Measurements from ENCODE around the gene HTR1B.

The HTR1B gene, protein sequence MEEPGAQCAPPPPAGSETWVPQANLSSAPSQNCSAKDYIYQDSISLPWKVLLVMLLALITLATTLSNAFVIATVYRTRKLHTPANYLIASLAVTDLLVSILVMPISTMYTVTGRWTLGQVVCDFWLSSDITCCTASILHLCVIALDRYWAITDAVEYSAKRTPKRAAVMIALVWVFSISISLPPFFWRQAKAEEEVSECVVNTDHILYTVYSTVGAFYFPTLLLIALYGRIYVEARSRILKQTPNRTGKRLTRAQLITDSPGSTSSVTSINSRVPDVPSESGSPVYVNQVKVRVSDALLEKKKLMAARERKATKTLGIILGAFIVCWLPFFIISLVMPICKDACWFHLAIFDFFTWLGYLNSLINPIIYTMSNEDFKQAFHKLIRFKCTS

DNA sequence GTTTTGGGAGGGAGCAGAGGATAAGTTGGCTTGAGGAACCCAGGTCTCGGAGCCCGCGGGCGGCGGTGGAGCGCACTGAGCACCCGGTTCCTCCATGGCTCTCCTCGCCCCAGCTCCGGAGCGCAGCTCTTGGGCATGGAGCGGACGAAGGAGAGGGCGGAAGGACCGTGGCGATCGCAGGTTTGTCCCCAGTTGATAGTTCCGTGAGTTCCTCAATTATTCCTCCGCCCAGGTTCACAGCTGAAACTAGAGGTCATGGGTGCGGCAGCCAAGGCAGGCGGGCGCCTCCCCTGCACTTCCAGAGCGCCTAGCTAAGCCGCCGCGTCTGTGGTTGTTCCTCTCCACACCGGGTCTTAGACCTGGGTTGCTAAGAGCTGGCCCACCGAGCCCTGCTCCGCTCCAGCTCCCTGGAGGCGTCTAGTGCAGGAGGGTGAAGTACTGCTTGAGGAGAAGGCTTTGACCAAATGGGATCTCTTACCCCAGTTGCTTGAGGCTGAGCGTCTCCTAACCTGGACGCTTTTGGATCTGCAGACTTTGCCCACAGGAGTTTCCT is at the start of gene HTR1B:
Gene HTR1B, minus strand, starts transcription at position 184 of the 553 bp plus-strand sequence. Its CDS starts 88 bp downstream, at position 96.
- no peak for DNase-seq (ENCODE audit: low spot score)

DNA sequence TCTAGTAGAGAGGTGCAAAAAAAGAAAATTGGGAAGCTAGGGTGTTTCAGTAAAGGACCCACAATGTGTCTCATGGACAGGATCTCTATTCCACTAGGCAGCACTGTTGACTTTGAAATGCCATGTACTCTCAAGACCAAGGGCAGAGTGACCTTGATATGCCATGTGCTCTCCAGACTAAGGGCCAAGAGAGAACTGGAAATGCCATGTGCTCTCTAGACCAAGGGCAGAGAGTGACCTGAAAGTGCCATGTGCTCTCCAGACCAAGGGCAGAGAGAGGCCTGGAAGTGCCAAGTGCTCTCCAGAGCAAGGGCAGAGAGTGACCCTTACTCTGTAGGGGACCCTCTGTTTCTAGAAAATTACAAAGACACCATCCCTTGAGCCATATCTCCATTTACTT is 49.3 kb upstream of the HTR1B start:
- no peak for DNase-seq (ENCODE audit: low spot score)

- no peak for DNase-seq (ENCODE audit: low spot score)
Measured at GRCh38 chr6:77511860-77512259, 48.6 kb upstream of the HTR1B start.

GRCh38 chr6:77502981-77503380 is 39.7 kb upstream of the HTR1B start:
- no peak for DNase-seq (ENCODE audit: low spot score)

DNA sequence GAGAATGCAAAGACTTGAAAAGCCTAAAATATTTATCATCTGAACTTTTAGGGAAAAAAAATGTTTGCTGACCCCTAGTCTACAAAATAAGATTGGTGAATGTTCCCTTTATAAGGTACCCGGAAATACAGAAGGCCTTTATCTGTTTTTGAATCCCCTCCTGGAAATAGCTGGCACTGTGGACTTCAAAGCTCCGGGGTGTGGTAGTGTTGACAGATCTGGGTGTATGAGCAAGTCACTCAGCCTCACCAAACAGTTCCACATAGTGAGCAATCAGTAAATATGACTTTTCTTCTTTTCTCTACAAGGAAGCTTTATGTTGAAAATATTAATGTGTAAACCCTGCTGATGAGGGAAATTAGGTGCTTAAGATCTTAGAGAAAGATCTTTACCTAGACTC is 29.2 kb upstream of the HTR1B start:
- DNase-seq (ENCODE audit: low spot score), result peak; percentile 0

DNA sequence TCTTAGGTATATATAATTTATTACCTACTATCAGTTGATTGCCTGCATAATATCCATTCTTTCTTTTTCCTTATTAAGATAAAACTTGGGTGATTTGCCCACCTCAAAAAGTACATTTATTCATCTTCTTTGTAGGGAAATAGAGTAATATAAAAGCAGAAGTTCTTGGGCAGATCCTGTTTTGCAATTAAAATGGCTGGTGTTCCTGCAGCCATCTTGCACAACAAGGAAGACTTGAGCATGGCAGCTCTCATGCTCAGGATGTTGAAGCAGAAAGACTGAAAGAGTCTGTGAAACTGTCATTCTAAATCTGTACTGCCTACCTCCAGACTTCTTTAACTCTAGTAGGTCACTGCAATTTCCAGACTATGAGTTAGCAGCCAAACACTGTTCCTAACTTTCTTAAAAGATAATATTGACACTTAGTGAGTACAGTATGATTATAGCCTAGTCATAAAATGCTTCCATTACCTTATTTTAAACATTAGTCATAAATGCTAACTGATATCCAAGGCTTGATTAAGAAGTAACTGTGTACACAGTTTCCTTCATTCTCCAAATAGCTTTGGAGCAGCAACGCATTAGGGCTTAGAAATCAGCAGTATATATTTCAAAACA is 24.6 kb upstream of the HTR1B start:
- no peak for DNase-seq (ENCODE audit: low spot score)

DNA sequence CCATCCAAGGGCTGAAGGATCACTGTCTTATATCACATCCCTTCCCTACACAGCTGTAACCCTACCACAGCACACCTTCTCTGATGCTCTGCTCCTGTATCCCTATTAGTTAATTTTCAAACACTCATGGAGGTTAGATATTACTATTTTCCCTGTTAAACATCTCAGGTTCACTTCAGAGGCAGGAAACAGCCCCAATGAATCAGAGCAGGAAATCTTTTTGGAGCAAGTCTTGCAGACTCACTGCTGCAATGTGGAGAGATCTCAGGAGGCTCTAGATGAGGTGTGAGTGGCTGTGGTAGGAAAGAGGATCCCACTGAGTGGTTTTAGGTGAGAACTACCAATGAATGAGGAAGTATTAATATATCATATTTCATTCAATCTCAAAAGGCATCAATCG is 19.7 kb upstream of the HTR1B start:
- no peak for DNase-seq (ENCODE audit: low spot score)

DNA sequence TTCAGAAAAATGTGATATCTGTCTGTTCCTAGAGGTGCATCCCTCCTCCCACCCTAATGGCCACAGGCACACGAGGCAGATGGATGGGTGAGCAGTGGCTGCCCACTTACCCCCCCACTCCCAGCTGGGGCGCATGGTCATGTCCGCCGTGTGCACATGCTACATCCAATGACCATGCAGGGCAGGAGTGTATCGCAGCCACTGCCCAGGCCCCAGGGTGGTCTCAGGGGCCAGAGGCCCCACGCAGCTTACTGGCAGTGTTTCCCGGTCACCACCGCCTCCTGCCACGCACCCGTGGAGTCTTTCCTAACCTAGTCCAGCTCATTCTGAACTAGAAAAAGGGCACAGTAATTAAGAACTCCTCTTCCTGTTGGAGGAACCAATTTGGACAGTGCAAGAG is 11.7 kb upstream of the HTR1B start:
- no peak for DNase-seq (ENCODE audit: low spot score)

DNA sequence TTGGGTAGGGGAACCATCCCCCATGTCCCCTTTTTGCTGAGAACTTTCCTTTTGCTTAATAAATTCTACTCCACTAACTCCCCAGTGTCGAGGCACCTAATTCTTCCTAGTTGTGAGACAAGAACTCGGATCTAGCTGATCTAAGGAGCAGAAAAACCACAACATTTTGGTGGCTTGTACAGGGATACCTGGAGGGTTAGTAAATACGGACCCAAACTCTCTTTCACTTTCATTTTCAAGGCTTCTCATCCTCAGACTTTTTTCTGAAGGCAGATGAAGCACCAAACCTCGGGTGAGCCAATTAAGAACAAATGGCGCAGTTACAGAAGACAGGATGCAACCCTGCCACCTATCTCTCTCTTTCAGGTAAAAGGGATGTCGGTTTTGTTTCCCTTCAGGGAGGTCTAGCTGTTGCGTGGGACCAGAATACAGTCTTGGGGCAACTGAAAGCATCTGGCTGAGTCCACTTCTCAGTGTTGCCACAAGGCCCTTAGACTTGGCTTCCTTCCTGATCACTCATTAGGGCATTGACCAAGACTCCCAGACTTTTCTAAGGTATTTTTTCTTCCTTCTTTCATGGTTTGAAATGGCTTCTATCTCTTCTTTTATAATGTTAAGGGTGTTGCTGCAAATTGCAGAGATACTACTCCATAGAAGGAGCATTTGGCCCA is 11.1 kb upstream of the HTR1B start:
- DNase-seq (ENCODE audit: low spot score), result no peak

- DNase-seq (ENCODE audit: low spot score), result no peak
Measured at GRCh38 chr6:77470983-77471382, 7.7 kb upstream of the HTR1B start.

GRCh38 chr6:77468939-77469338 is 5.6 kb upstream of the HTR1B start:
- no peak for DNase-seq (ENCODE audit: low spot score)

- DNase-seq (ENCODE audit: low spot score), result no peak
Measured at GRCh38 chr6:77466451-77467437, 3.5 kb upstream of the HTR1B start.

DNA sequence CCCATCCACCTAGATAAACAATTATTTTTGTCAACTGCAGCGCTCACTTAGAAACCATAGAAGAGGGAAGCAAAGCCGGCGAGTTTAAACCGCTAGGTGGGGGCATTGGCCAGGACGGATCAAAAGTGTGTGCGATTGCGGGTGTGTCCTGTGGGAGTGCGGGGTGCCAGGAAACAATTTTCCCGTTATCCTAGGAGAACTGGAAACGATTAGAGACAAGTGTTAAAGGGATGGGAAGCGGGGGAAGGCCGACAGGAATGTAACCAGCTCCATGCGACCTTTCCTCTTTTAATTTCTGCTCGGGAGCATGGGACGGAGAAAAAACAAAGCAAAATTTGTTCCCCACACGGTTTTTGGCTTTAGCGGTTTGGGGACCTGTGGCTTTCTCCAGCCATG is 2.8 kb upstream of the HTR1B start:
- peak; percentile 18 for DNase-seq (ENCODE audit: low spot score)

- no peak for DNase-seq (ENCODE audit: low spot score)
Measured at GRCh38 chr6:77464495-77464867, 1.2 kb upstream of the HTR1B start.

DNA sequence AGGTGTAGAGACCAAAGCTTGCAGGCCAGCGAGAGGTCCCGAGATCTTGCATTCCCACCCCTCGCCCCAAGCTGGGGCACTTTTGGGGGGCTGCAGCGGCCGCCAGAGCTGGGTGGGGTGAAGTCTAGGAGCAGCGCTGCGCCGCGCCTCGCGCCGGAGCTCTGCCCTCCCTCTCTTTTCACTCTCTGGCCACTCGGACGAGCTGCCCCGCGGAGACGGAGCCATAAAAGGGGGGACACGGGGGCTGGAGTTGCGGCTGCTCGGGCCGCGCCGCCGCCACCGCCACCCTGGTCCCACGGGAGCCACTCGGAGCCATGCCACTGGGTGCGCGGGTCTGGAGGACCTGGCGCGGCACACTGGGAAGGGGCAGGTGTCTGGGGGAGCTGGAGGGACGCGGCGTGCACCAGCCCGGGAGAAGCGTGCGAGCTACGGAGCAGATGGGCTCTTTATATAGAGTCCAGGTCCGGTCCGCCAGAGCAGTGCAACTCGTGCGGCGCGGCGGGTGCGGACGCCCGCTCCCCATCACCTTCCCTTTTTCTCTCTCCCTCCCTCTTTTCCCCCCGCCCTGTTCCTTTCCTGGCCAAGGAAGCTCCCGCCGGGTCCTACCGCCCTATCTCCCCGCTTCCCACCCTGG is 687 bp upstream of the HTR1B start:
- DNase-seq (ENCODE audit: low spot score), result no peak

DNA sequence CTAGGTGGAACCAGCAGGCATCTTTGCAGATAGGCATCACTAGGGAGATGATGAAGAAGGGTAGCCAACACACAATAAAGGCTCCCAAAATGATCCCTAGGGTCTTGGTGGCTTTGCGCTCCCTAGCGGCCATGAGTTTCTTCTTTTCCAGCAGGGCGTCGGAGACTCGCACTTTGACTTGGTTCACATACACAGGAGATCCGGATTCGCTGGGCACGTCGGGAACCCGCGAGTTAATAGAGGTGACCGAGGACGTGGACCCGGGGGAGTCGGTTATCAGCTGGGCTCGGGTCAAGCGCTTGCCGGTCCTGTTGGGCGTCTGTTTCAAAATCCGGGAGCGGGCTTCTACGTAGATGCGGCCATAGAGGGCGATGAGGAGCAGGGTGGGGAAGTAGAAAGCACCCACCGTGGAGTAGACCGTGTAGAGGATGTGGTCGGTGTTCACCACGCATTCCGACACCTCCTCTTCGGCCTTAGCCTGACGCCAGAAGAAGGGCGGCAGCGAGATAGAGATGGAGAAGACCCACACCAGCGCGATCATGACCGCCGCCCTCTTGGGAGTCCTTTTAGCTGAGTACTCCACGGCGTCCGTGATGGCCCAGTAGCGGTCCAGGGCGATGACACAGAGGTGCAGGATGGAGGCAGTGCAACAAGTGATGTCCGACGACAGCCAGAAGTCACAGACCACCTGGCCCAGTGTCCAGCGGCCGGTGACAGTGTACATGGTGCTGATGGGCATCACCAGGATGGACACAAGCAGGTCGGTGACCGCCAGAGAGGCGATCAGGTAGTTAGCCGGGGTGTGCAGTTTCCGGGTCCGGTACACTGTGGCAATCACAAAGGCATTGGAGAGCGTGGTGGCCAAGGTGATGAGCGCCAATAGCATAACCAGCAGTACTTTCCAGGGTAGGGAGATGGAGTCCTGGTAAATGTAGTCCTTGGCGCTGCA is 658 bp downstream of the HTR1B start:
- DNase-seq (ENCODE audit: low spot score), result no peak

GRCh38 chr6:77461796-77462195 is 1.5 kb downstream of the HTR1B start:
- DNase-seq (ENCODE audit: low spot score), result no peak

DNA sequence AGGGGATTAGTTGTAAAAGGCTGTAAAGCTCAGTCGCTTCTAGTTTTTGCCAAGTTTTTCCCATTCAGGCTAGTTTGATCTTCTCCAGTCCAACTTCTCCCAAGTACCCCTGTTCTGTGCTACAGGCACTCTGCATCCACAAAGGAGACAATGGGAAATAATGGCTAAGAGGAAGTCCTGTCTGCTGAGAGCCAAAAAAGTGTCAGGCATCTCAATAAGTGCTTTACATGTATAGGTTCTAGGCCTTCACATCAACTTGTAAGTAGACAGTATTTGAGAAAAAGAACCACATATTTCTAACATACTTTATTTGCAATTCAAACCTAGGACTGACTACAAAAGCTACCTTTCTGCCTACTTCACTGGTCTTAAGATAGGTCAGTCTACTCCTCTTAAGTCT is 4.9 kb downstream of the HTR1B start:
- no peak for DNase-seq (ENCODE audit: low spot score)

GRCh38 chr6:77457720-77458349 is 5.5 kb downstream of the HTR1B start:
- DNase-seq (ENCODE audit: low spot score), result peak; percentile 30
